Neural cell (in vitro differentiated cells): ENCODE results near the gene WDR7. TPM values are rescaled to one million over a fixed set of nuclear protein-coding genes. Genes with fewer than 3 reads are reported as not detected.

ENCODE experiments used
- H2AFZ ChIP-seq: fragments of 200-600, 300-800 bp; sonication (generic), shearing (Covaris generic); 2 replicates; pipeline ENCODE4 v1.6.0; 2014; ENCODE audit warnings: low read depth, mild to moderate bottlenecking, antibody characterized with exemption, low read length, moderate library complexity
- H3F3A ChIP-seq: fragments of 200-600 bp; shearing (Covaris generic); 2 replicates; pipeline ENCODE4 v1.6.1; 2016; ENCODE audit warnings: mild to moderate bottlenecking, moderate library complexity, mixed read lengths, antibody characterized with exemption, low read length; ENCODE audit not compliant: insufficient read depth, poor library complexity, severe bottlenecking
- H3K27ac ChIP-seq: fragments of 200-600, 300-800 bp; sonication (generic), shearing (Covaris generic); 2 replicates; pipeline ENCODE4 v1.5.1; 2014; ENCODE audit warnings: mild to moderate bottlenecking, low read length, moderate library complexity
- H3K27me3 ChIP-seq: fragments of 300-800, 200-600 bp; sonication (generic), shearing (Covaris generic); 2 replicates; pipeline ENCODE4 v1.6.0; 2014; ENCODE audit warnings: mild to moderate bottlenecking, low read depth, low read length, moderate library complexity; ENCODE audit not compliant: insufficient read depth
- H3K36me3 ChIP-seq: fragments of 300-800, 200-600 bp; sonication (generic), shearing (Covaris generic); 2 replicates; pipeline ENCODE4 v1.5.1; 2014; ENCODE audit warnings: mild to moderate bottlenecking, antibody characterized with exemption, low read length, moderate library complexity; ENCODE audit not compliant: insufficient read depth
- H3K4me2 ChIP-seq: fragments of 300-800, 200-600 bp; sonication (generic), shearing (Covaris generic); 2 replicates; pipeline ENCODE4 v1.6.0; 2014; ENCODE audit warnings: mild to moderate bottlenecking, low read length
- H3K4me3 ChIP-seq: fragments of 300-800, 200-600 bp; sonication (generic), shearing (Covaris generic); 2 replicates; pipeline ENCODE4 v1.5.1; 2014; ENCODE audit warnings: mild to moderate bottlenecking, low read length, moderate library complexity
- H3K79me2 ChIP-seq: fragments of 200-600 bp; shearing (Covaris generic); replicated peaks from 2 replicates; pipeline ENCODE4 v1.6.0; 2014; ENCODE audit warnings: mild to moderate bottlenecking, low read length, moderate library complexity; ENCODE audit not compliant: insufficient read depth
- H3K9ac ChIP-seq: fragments of 300-800, 200-600 bp; sonication (generic), shearing (Covaris generic); 2 replicates; pipeline ENCODE4 v1.6.1; 2016; ENCODE audit warnings: mild to moderate bottlenecking, low read length, mixed read lengths
- H3K9me2 ChIP-seq: fragments of 200-600 bp; shearing (Covaris generic); 2 replicates; pipeline ENCODE4 v1.6.1; 2016; ENCODE audit warnings: mild to moderate bottlenecking, low read length, mixed read lengths; ENCODE audit not compliant: insufficient read depth
- H3K9me3 ChIP-seq: fragments of 200-600, 300-800 bp; sonication (generic), shearing (Covaris generic); 2 replicates; pipeline ENCODE4 v1.6.1; 2016; ENCODE audit warnings: mild to moderate bottlenecking, mixed run types, low read length, moderate library complexity, mixed read lengths
- H4K20me1 ChIP-seq: fragments of 200-600 bp; shearing (Covaris generic); 2 replicates; pipeline ENCODE4 v1.6.1; 2016; ENCODE audit warnings: mild to moderate bottlenecking, mixed run types; ENCODE audit not compliant: insufficient read depth
- CTCF ChIP-seq: fragments of 450-650 bp; IDR thresholded peaks from 2 replicates; pipeline ENCODE4 v1.5.1; 2014; ENCODE audit warnings: antibody characterized with exemption, mild to moderate bottlenecking, moderate library complexity; ENCODE audit not compliant: poor library complexity, severe bottlenecking
- EP300 ChIP-seq: fragments of 450-650 bp; conservative IDR thresholded peaks from 2 replicates; pipeline ENCODE4 v1.6.1; 2014; ENCODE audit warnings: antibody characterized with exemption, mild to moderate bottlenecking, moderate library complexity; ENCODE audit not compliant: poor library complexity, severe bottlenecking
- EZH2 ChIP-seq: fragments of 200-600, 300-800 bp; shearing (Covaris generic), sonication (generic); IDR thresholded peaks from 2 replicates; pipeline ENCODE4 v1.6.1; 2014; ENCODE audit warnings: antibody characterized with exemption, low read length, borderline replicate concordance, mild to moderate bottlenecking; ENCODE audit not compliant: insufficient read depth, poor library complexity, severe bottlenecking
- MXI1 ChIP-seq: fragments of 450-650 bp; conservative IDR thresholded peaks from 2 replicates; pipeline ENCODE4 v1.6.1; 2014; ENCODE audit warnings: antibody characterized with exemption, mild to moderate bottlenecking; ENCODE audit not compliant: poor library complexity, severe bottlenecking
- POLR2AphosphoS5 ChIP-seq: IDR thresholded peaks from 2 replicates; pipeline ENCODE4 v1.6.1; 2012
- RAD21 ChIP-seq: fragments of 450-650 bp; conservative IDR thresholded peaks from 2 replicates; pipeline ENCODE4 v1.6.1; 2014; ENCODE audit warnings: antibody characterized with exemption, mild to moderate bottlenecking, moderate library complexity
- REST ChIP-seq: IDR thresholded peaks from 2 replicates; pipeline ENCODE4 v1.6.1; 2012; ENCODE audit warnings: borderline replicate concordance
- SMC3 ChIP-seq: fragments of 450-650 bp; conservative IDR thresholded peaks from 2 replicates; pipeline ENCODE4 v1.6.1; 2014; ENCODE audit warnings: antibody characterized with exemption, mild to moderate bottlenecking, moderate library complexity; ENCODE audit not compliant: poor library complexity
- TAF1 ChIP-seq: IDR thresholded peaks from 2 replicates; pipeline ENCODE4 v1.6.1; 2012; ENCODE audit warnings: low read depth
- polyA plus RNA-seq: library from polyadenylated mRNA; depleted of rRNA; stranded (reverse); fragments of >200 nt; gene quantifications from 2 replicates; pipeline ENCODE4 v1.2.3, GENCODE V29; 2014

The WDR7 gene
- polyA plus RNA-seq, 1 donor from 2014 or later: 15.1 TPM

- H3K4me3 ChIP-seq: no peak overlapping the region
- no peaks in the 10 kb centered on the region for H3K9me3 ChIP-seq
- no peak for TF ChIP-seq EZH2
- no peak for TF ChIP-seq SMC3
- H3K4me2 ChIP-seq: no peak overlapping the region
- H3F3A ChIP-seq: no peaks in the 10 kb centered on the region
- H3K27me3 ChIP-seq: no peaks in the 10 kb centered on the region
- H3K9me2 ChIP-seq: no peaks in the 10 kb centered on the region
- no peak overlapping the region for H2AFZ ChIP-seq
- H3K79me2 ChIP-seq: no peaks in the 10 kb centered on the region
- H4K20me1 ChIP-seq: no peaks in the 10 kb centered on the region
- no peak overlapping the region for H3K27ac ChIP-seq
- no peak overlapping the region for H3K9ac ChIP-seq
- H3K36me3 ChIP-seq: no peaks in the 10 kb centered on the region
These were observed 333.6 kb downstream of the WDR7 start for GRCh38 chr18:56984731-56985130.

GRCh38 chr18:56986829-56987228 lies 335.7 kb downstream of the WDR7 start:
- TF ChIP-seq REST (no peak), CTCF (no peak), EP300 (no peak), MXI1 (no peak), SMC3 (no peak), EZH2 (no peak), POLR2AphosphoS5 (no peak), RAD21 (no peak), TAF1 (no peak)
- H3K36me3 ChIP-seq: no peaks in the 10 kb centered on the region
- H2AFZ ChIP-seq: no peak overlapping the region
- H3K4me3 ChIP-seq: no peak overlapping the region
- no peaks in the 10 kb centered on the region for H3K79me2 ChIP-seq
- no peaks in the 10 kb centered on the region for H4K20me1 ChIP-seq
- H3K9ac ChIP-seq: no peak overlapping the region
- H3K9me3 ChIP-seq: no peaks in the 10 kb centered on the region
- H3F3A ChIP-seq: no peaks in the 10 kb centered on the region
- H3K27me3 ChIP-seq: no peaks in the 10 kb centered on the region
- H3K27ac ChIP-seq: no peak overlapping the region
- H3K4me2 ChIP-seq: no peak overlapping the region
- H3K9me2 ChIP-seq: no peaks in the 10 kb centered on the region

GRCh38 chr18:56987236-56987635 lies 336.1 kb downstream of the WDR7 start:
- Histone ChIP-seq H3K36me3 (no peaks in the 10 kb centered on the region), H3F3A (no peaks in the 10 kb centered on the region), H3K79me2 (no peaks in the 10 kb centered on the region), H4K20me1 (no peaks in the 10 kb centered on the region), H3K9ac (no peak overlapping the region), H3K4me3 (no peak overlapping the region), H2AFZ (no peak overlapping the region), H3K9me2 (no peaks in the 10 kb centered on the region), H3K27me3 (no peaks in the 10 kb centered on the region), H3K9me3 (no peaks in the 10 kb centered on the region), H3K27ac (peak overlapping the region; percentile 11), H3K4me2 (no peak overlapping the region)
- TF ChIP-seq RAD21 (no peak), TAF1 (no peak), POLR2AphosphoS5 (no peak), CTCF (no peak), MXI1 (no peak), EP300 (no peak), EZH2 (no peak), SMC3 (no peak), REST (no peak)
